RWPE2 (cell line): ENCODE measurements around the gene ARHGEF38.

Experiments used
- ATAC-seq: fragments of 200-7000 bp; cut with Tn5 transposase; 3 replicates; pipeline ENCODE4 v1.9.1; 2021; ENCODE audit warnings: low read depth
- DNase-seq: peaks from one replicate; pipeline ENCODE4 v3.0.0-alpha.2; 2020; ENCODE audit warnings: low spot score
- H3K27ac ChIP-seq: fragments of 450-650 bp; 2 replicates; pipeline ENCODE4 v1.5.1; 2017; ENCODE audit warnings: mild to moderate bottlenecking; ENCODE audit not compliant: poor library complexity, severe bottlenecking
- H3K27me3 ChIP-seq: fragments of 250-450 bp; sonication (Bioruptor Pico); 2 replicates; pipeline ENCODE4 v1.5.1; 2021; ENCODE audit warnings: mild to moderate bottlenecking, moderate library complexity; ENCODE audit not compliant: insufficient read depth, poor library complexity, severe bottlenecking
- H3K36me3 ChIP-seq: fragments of 250-450 bp; sonication (Bioruptor Pico); 2 replicates; pipeline ENCODE4 v1.5.1; 2020; ENCODE audit warnings: low read depth, mild to moderate bottlenecking, moderate library complexity
- H3K4me1 ChIP-seq: fragments of 250-450 bp; sonication (Bioruptor Pico); 2 replicates; pipeline ENCODE4 v1.5.1; 2021; ENCODE audit warnings: mild to moderate bottlenecking, moderate library complexity; ENCODE audit not compliant: insufficient read depth, poor library complexity, severe bottlenecking
- H3K4me3 ChIP-seq: fragments of 250-450 bp; sonication (Bioruptor Pico); 2 replicates; pipeline ENCODE4 v1.5.1; 2021; ENCODE audit warnings: mild to moderate bottlenecking, moderate library complexity; ENCODE audit not compliant: severe bottlenecking
- H3K9me3 ChIP-seq: fragments of 250-450 bp; sonication (Bioruptor Pico); 2 replicates; pipeline ENCODE4 v1.5.1; 2021; ENCODE audit warnings: mild to moderate bottlenecking, moderate library complexity; ENCODE audit not compliant: severe bottlenecking
- TF ChIP-seq, protein P1 (sequence below): fragments of 450-650 bp; IDR thresholded peaks from one replicate; pipeline ENCODE4 v1.5.1; 2017; ENCODE audit warnings: mild to moderate bottlenecking, moderate library complexity; ENCODE audit not compliant: poor library complexity, severe bottlenecking

The ARHGEF38 gene

GRCh38 chr4:105551965-105552746 lies at the start of gene ARHGEF38:
ARHGEF38 (plus strand) TSS chr4:105552620; CDS start chr4:105552766, 146 bp downstream.
- H3K27ac ChIP-seq = no peak within 1 kb of the TSS
- ATAC-seq (peak; percentile 69), DNase-seq (no peak)
- no peaks in the 10 kb centered on the region for H3K36me3 ChIP-seq
- no peak within 1 kb of the TSS for H3K4me3 ChIP-seq
- TF ChIP-seq, protein P1, sequence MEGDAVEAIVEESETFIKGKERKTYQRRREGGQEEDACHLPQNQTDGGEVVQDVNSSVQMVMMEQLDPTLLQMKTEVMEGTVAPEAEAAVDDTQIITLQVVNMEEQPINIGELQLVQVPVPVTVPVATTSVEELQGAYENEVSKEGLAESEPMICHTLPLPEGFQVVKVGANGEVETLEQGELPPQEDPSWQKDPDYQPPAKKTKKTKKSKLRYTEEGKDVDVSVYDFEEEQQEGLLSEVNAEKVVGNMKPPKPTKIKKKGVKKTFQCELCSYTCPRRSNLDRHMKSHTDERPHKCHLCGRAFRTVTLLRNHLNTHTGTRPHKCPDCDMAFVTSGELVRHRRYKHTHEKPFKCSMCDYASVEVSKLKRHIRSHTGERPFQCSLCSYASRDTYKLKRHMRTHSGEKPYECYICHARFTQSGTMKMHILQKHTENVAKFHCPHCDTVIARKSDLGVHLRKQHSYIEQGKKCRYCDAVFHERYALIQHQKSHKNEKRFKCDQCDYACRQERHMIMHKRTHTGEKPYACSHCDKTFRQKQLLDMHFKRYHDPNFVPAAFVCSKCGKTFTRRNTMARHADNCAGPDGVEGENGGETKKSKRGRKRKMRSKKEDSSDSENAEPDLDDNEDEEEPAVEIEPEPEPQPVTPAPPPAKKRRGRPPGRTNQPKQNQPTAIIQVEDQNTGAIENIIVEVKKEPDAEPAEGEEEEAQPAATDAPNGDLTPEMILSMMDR = no peak
- H3K4me1 ChIP-seq = peaks cover 24% of the 10 kb centered on the region
- H3K9me3 ChIP-seq = no peaks in the 10 kb centered on the region
- no peaks in the 10 kb centered on the region for H3K27me3 ChIP-seq

- DNase-seq (no peak), ATAC-seq (no peak)
Measured at GRCh38 chr4:105503484-105503883, 48.9 kb upstream of the ARHGEF38 start.

DNA sequence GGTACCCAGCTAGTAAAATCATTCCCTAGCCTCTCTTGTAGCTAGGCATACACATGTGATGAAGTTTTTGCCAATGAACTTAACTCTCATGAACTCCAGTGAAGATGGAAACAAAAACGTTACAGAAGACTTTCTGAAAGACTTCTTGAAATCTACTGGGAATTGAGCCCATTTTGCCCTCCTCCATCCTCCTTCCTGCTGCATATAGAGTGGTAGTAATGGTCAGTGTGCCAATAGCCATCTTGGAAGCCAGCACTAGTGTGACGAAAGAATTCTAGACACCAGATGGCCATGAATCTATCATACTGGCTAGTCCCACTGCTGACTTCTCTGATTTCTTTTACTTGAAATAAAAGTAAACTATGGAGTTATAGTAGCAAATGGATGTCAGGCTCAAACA lies 47.7 kb upstream of the ARHGEF38 start:
- no peak overlapping the region for H3K27ac ChIP-seq
- H3K4me3 ChIP-seq = no peak overlapping the region
- ATAC-seq = no peak
- no peaks in the 10 kb centered on the region for H3K27me3 ChIP-seq
- DNase-seq = no peak
- H3K9me3 ChIP-seq = no peaks in the 10 kb centered on the region
- no peaks in the 10 kb centered on the region for H3K36me3 ChIP-seq
- TF ChIP-seq, protein P1 = no peak
- H3K4me1 ChIP-seq = no peaks in the 10 kb centered on the region

More at GRCh38 chr4:105503484-105503883, 48.9 kb upstream of the ARHGEF38 start:
- Histone ChIP-seq H3K27me3 (no peaks in the 10 kb centered on the region), H3K9me3 (no peaks in the 10 kb centered on the region), H3K27ac (no peak overlapping the region), H3K4me3 (no peak overlapping the region), H3K4me1 (no peaks in the 10 kb centered on the region), H3K36me3 (no peaks in the 10 kb centered on the region)
- TF ChIP-seq, protein P1 = no peak

GRCh38 chr4:105509291-105509690 lies 43.1 kb upstream of the ARHGEF38 start:
- Histone ChIP-seq H3K9me3 (no peaks in the 10 kb centered on the region), H3K4me3 (no peak overlapping the region), H3K27ac (no peak overlapping the region), H3K27me3 (no peaks in the 10 kb centered on the region), H3K4me1 (no peaks in the 10 kb centered on the region), H3K36me3 (no peaks in the 10 kb centered on the region)
- DNase-seq (no peak), ATAC-seq (no peak)
- TF ChIP-seq, protein P1 = no peak

DNA sequence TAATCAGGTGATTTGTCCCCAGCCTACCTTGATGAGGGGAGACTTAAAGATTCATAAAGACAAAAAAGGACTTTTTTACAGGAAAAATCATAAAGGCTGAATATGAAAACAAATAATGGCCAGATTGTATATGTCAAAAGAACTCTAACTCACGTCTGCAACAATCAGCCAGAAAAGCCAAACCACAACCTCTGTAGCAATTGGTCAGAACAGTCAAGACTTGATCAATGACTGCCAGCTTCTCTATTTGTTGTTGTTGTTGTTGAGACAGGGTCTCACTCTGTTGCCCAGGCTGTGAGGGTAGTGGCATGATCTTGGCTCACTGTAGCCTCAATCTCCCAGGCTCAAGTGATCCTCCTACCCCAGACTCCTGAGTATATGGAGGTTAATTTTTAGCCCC lies 42.7 kb upstream of the ARHGEF38 start:
- TF ChIP-seq, protein P1 = no peak
- Histone ChIP-seq H3K36me3 (no peaks in the 10 kb centered on the region), H3K4me1 (no peaks in the 10 kb centered on the region), H3K27ac (no peak overlapping the region), H3K9me3 (no peaks in the 10 kb centered on the region), H3K27me3 (no peaks in the 10 kb centered on the region), H3K4me3 (no peak overlapping the region)
- no peak for DNase-seq
- no peak for ATAC-seq
